ENCODE data around the gene INSM1. TPM values are rescaled to one million over a fixed set of nuclear protein-coding genes. Genes with fewer than 3 reads are reported as not detected.

The INSM1 gene
- total RNA-seq (2016; rRNA removed; fragmentation: Illumina TruSeq; extraction: Trizol) (not detected in 2 replicates), polyA plus RNA-seq (2011; rRNA removed) (not detected in 2 replicates), polyA minus RNA-seq (2011; rRNA and poly(A)+ RNA removed; ENCODE audit: low replicate concordance) (not detected in 2 replicates), Bru-seq, nascent RNA (not detected), BruChase-seq, experiment 1, labeled RNA remaining after a 6-hour chase (not detected), BruChase-seq, experiment 2, labeled RNA remaining after a 2-hour chase (percentile 16 among the genes with signal in this experiment)
- not detected in 2 replicates for total RNA-seq (2016; cell fraction: cytosol; rRNA removed; fragmentation: Illumina TruSeq; extraction: Trizol; ENCODE audit: low read depth)
- not detected in 2 replicates for total RNA-seq (2016; cell fraction: insoluble cytoplasmic fraction; rRNA removed; fragmentation: Illumina TruSeq; extraction: Trizol)
- total RNA-seq (2016; cell fraction: membrane; rRNA removed; fragmentation: Illumina TruSeq; extraction: Trizol) = not detected in 2 replicates
- total RNA-seq (2016; cell fraction: nucleus; rRNA removed; fragmentation: Illumina TruSeq; extraction: Trizol) = not detected in 2 replicates
- polyA plus RNA-seq (2011; cell fraction: cytosol; rRNA removed) = not detected in 2 replicates
- not detected in 2 replicates for polyA plus RNA-seq (2011; cell fraction: nucleus; rRNA removed)
- polyA plus RNA-seq (2012) = not detected in 2 replicates
- not detected in 2 replicates for polyA plus RNA-seq (2016; cell fraction: cytosol; fragmentation: Illumina TruSeq; extraction: Trizol; ENCODE audit: low read depth)
- not detected in 2 replicates for polyA plus RNA-seq (2016; cell fraction: insoluble cytoplasmic fraction; fragmentation: Illumina TruSeq; extraction: Trizol; ENCODE audit: low read depth)
- not detected in 2 replicates for polyA plus RNA-seq (2016; cell fraction: membrane; fragmentation: Illumina TruSeq; extraction: Trizol; ENCODE audit: low read depth)
- not detected in 2 replicates for polyA plus RNA-seq (2016; cell fraction: nucleus; fragmentation: Illumina TruSeq; extraction: Trizol; ENCODE audit: insufficient read depth, low read depth)
- polyA minus RNA-seq (2011; cell fraction: cytosol; rRNA and poly(A)+ RNA removed) = not detected in 2 replicates
- not detected in 2 replicates for polyA minus RNA-seq (2011; cell fraction: nucleus; rRNA and poly(A)+ RNA removed)
- long read RNA-seq, experiment 1 = 0 reads
- long read RNA-seq, experiment 2 = 0 reads

DNA sequence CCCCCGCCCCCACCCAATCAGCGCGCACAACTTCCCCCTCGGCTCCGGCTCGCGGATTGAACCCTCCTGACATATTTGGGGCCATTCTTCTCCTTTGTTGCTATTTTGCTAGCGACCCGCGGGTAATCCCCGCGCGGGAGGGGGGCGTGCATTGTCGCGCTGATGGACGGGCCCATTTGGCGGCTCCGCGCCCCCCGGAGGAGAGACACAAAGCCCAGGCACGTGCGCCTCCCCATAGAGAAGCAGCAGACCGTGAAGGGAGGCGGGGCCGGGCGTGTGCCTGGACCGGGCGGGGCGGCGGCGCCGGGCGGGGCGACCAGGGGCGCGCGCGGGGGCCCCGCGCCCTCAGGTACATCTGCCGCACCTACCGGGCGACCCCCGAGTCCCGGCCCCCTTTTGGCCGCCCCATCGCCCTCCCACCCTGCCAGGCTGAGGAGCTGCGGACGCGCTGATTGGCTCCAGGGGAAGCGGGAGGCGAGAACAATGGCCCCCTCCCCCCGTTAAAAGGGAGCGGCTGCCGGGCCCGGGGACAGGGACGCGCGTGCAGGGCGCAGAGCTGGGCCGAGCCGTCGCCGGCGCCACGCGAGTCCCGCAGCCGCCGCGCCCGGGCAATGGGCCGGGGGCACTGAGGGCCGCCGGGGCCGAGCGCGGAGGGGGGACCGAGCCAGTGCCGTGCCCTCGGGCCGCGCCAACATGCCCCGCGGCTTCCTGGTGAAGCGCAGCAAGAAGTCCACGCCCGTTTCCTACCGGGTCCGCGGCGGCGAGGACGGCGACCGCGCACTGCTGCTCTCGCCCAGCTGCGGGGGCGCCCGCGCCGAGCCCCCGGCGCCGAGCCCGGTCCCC is at the start of gene INSM1:
Gene INSM1 (plus strand): TSS at position 530 of the 843 bp plus-strand sequence. CDS start 164 bp downstream, at position 694.
- Histone ChIP-seq H3K9me3 (ENCODE audit: low read length) (no peaks in the 10 kb centered on the region), H3K4me3 (replicated peaks in 1 of 3; ENCODE audit: insufficient read depth in 1 of 3, low read depth in 2 of 3, low read length in 3 of 3) (peak within 1 kb of the TSS; percentile 35 to 54 (median 41); a peak in 3 of 6 replicates), H3K27ac (ENCODE audit: extremely low read length, insufficient read depth, low read length) (no peak within 1 kb of the TSS), H3K9ac (ENCODE audit: insufficient read depth, low read depth, low read length) (no peak within 1 kb of the TSS), H3K27me3 (ENCODE audit: control insufficient read depth in 1 of 2, insufficient read depth in 2 of 2, low read length in 2 of 2) (peaks cover 24 to 91% of the 10 kb centered on the region in 2 experiments), H3K4me1 (ENCODE audit: insufficient read depth, low read length) (peaks cover 30% of the 10 kb centered on the region; the same call in 1 of the 2 replicates), H4K20me1 (ENCODE audit: insufficient read depth, low read length) (no peaks in the 10 kb centered on the region; the same call in 1 of the 2 replicates), H3K36me3 (replicated peaks in 1 of 2; ENCODE audit: control insufficient read depth in 1 of 2, insufficient read depth in 2 of 2, low read length in 2 of 2) (no peaks in the 10 kb centered on the region), H2AFZ (ENCODE audit: low read length) (no peak within 1 kb of the TSS), H3K4me2 (ENCODE audit: low read depth, low read length) (peak within 1 kb of the TSS; percentile 62), H3K79me2 (ENCODE audit: insufficient read depth, low read length) (no peaks in the 10 kb centered on the region)
- intact Hi-C loops (cut with micrococcal nuclease; ENCODE audit: unreplicated experiment) (no loop called here), in situ Hi-C loops (cut with HindIII; ENCODE audit: extremely low pct_ligation_motif_present, low pct_unique_long_range_greater_than_20kb) (no loop called here)
- no peak for DNase-seq (ENCODE audit: low spot score)
- TF ChIP-seq, protein P1, sequence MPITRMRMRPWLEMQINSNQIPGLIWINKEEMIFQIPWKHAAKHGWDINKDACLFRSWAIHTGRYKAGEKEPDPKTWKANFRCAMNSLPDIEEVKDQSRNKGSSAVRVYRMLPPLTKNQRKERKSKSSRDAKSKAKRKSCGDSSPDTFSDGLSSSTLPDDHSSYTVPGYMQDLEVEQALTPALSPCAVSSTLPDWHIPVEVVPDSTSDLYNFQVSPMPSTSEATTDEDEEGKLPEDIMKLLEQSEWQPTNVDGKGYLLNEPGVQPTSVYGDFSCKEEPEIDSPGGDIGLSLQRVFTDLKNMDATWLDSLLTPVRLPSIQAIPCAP (CRISPR knock-in tag; IDR thresholded peaks at IDR 0.05; ENCODE audit: low read depth) = no peak
- 0 out of 2 replicates have a peak, but pooled peaks have one; percentile 12 for TF ChIP-seq PATZ1 (CRISPR knock-in tag; IDR thresholded peaks at IDR 0.05)
- no peak for TF ChIP-seq KDM5B (CRISPR knock-in tag; IDR thresholded peaks at IDR 0.05; ENCODE audit: borderline replicate concordance)
- no peak for TF ChIP-seq ZNF253 (CRISPR knock-in tag; IDR thresholded peaks at IDR 0.05; ENCODE audit: borderline replicate concordance)
- TF ChIP-seq, protein P2, sequence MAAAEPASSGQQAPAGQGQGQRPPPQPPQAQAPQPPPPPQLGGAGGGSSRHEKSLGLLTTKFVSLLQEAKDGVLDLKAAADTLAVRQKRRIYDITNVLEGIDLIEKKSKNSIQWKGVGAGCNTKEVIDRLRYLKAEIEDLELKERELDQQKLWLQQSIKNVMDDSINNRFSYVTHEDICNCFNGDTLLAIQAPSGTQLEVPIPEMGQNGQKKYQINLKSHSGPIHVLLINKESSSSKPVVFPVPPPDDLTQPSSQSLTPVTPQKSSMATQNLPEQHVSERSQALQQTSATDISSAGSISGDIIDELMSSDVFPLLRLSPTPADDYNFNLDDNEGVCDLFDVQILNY (CRISPR knock-in tag; conservative IDR thresholded peaks at IDR 0.05) = 0 out of 2 replicates have a peak, but pooled peaks have one; percentile 19
- TF ChIP-seq ZNF839 (CRISPR knock-in tag; IDR thresholded peaks at IDR 0.05; ENCODE audit: borderline replicate concordance) = no peak
- TF ChIP-seq ZNF768 (CRISPR knock-in tag; IDR thresholded peaks at IDR 0.05) = peak; percentile 13; the same call in 1 of the 2 replicates
- BruUV-seq (replicated peaks) = no TSS peak
- CTCF ChIA-PET (ENCODE audit: low intra/inter-chr PET ratio, low total read pairs) = no interaction called here
- no peak for ATAC-seq
- no peak for FAIRE-seq
- 16% methylated on average over 77 of the region's 108 CpGs for WGBS (ENCODE audit: low lambda C conversion rate)
- POLR2A ChIA-PET = no interaction called here

All from HepG2 (cell line).